GM23338 (cell line): ENCODE data around the gene PPP2CA. TPM values are rescaled to one million over a fixed set of nuclear protein-coding genes. Genes with fewer than 3 reads are reported as not detected.

Experiments
- ATAC-seq: fragments of 200-7000 bp; cut with Tn5 transposase; 3 replicates; pipeline ENCODE4 v1.9.1; 2020
- DNase-seq: peaks from one replicate; pipeline ENCODE4 v3.0.0-alpha.2; 2015; ENCODE audit warnings: low spot score
- H2AFZ ChIP-seq: fragments of 200-600 bp; sonication (generic); 2 replicates; pipeline ENCODE4 v1.8.0; 2016; ENCODE audit warnings: antibody characterized with exemption, mild to moderate bottlenecking, moderate library complexity
- H3F3A ChIP-seq: fragments of 200-600 bp; sonication (generic); replicated peaks from 2 replicates; pipeline ENCODE4 v1.8.0; 2017; ENCODE audit warnings: antibody characterized with exemption, mixed run types, low read depth
- H3K27ac ChIP-seq: fragments of 200-600 bp; sonication (generic); 2 replicates; pipeline ENCODE4 v1.6.1; 2016; ENCODE audit warnings: low read depth
- H3K27me3 ChIP-seq: fragments of 200-600 bp; sonication (generic); 2 replicates; pipeline ENCODE4 v1.8.0; 2016; ENCODE audit warnings: mild to moderate bottlenecking, mixed run types, moderate library complexity; ENCODE audit not compliant: insufficient read depth
- H3K36me3 ChIP-seq: fragments of 200-600 bp; sonication (generic); 2 replicates; pipeline ENCODE4 v1.8.0; 2016; ENCODE audit warnings: mild to moderate bottlenecking; ENCODE audit not compliant: insufficient read depth
- H3K4me1 ChIP-seq: fragments of 200-600 bp; sonication (generic); 2 replicates; pipeline ENCODE4 v1.8.0; 2016; ENCODE audit warnings: mild to moderate bottlenecking, moderate library complexity; ENCODE audit not compliant: insufficient read depth
- H3K4me2 ChIP-seq: fragments of 200-600 bp; sonication (generic); 2 replicates; pipeline ENCODE4 v1.7.1; 2017; ENCODE audit warnings: mixed run types
- H3K4me3 ChIP-seq: fragments of 200-600 bp; sonication (generic); 2 replicates; pipeline ENCODE4 v1.6.1; 2016; ENCODE audit warnings: mixed run types
- H3K79me2 ChIP-seq: fragments of 200-600 bp; sonication (generic); replicated peaks from 2 replicates; pipeline ENCODE4 v1.8.0; 2017; ENCODE audit warnings: mild to moderate bottlenecking; ENCODE audit not compliant: insufficient read depth
- H3K9me2 ChIP-seq: fragments of 200-600 bp; sonication (generic); 2 replicates; pipeline ENCODE4 v1.8.0; 2017; ENCODE audit not compliant: insufficient read depth
- H4K20me1 ChIP-seq: fragments of 200-600 bp; sonication (generic); replicated peaks from 2 replicates; pipeline ENCODE4 v1.8.0; 2017; ENCODE audit warnings: mild to moderate bottlenecking; ENCODE audit not compliant: insufficient read depth
- H3K27ac Mint-ChIP-seq: 2 replicates; pipeline ENCODE4 v1.8.0; 2020; ENCODE audit warnings: inconsistent platforms, mild to moderate bottlenecking, moderate library complexity, mixed read lengths
- H3K27me3 Mint-ChIP-seq: 3 replicates; pipeline ENCODE4 v1.8.0; 2022; ENCODE audit warnings: low read depth, mild to moderate bottlenecking, moderate library complexity, mixed read lengths, inconsistent platforms; ENCODE audit not compliant: insufficient read depth, poor library complexity
- H3K36me3 Mint-ChIP-seq: 3 replicates; pipeline ENCODE4 v1.8.0; 2021; ENCODE audit warnings: low read depth, mild to moderate bottlenecking, inconsistent platforms, moderate library complexity, mixed read lengths
- H3K4me1 Mint-ChIP-seq: 3 replicates; pipeline ENCODE4 v1.8.0; 2020; ENCODE audit warnings: mild to moderate bottlenecking, inconsistent platforms, mixed read lengths
- H3K4me3 Mint-ChIP-seq: 3 replicates; pipeline ENCODE4 v1.8.0; 2021; ENCODE audit warnings: moderate library complexity, mild to moderate bottlenecking, inconsistent platforms, mixed read lengths
- H3K9me3 Mint-ChIP-seq: 3 replicates; pipeline ENCODE4 v1.8.0; 2020; ENCODE audit warnings: moderate library complexity, mild to moderate bottlenecking, inconsistent platforms, mixed read lengths
- CREB1 ChIP-seq: fragments of 250-450 bp; sonication (Bioruptor Pico); IDR thresholded peaks from 2 replicates; pipeline ENCODE4 v1.5.0; 2020; ENCODE audit warnings: low read depth, mild to moderate bottlenecking, moderate library complexity
- EZH2 ChIP-seq: fragments of 200-600 bp; sonication (generic); IDR thresholded peaks from one replicate; pipeline ENCODE4 v1.8.0; 2017; ENCODE audit warnings: antibody characterized with exemption, mild to moderate bottlenecking, low read depth; ENCODE audit not compliant: unreplicated experiment
- EZH2phosphoT487 ChIP-seq: fragments of 200-600 bp; sonication (generic); IDR thresholded peaks from one replicate; pipeline ENCODE4 v1.8.1; 2018; ENCODE audit warnings: antibody characterized with exemption; ENCODE audit not compliant: unreplicated experiment
- JUNB ChIP-seq: IDR thresholded peaks from one replicate; pipeline ENCODE4 v1.6.1; 2016; ENCODE audit warnings: antibody characterized with exemption; ENCODE audit not compliant: unreplicated experiment
- ZNF114 ChIP-seq: fragments of 250-450 bp; sonication (Bioruptor Pico); IDR thresholded peaks from 2 replicates; pipeline ENCODE4 v1.5.0; 2020; ENCODE audit warnings: mild to moderate bottlenecking, moderate library complexity
- ZNF331 ChIP-seq: fragments of 250-450 bp; sonication (Bioruptor Pico); IDR thresholded peaks from 2 replicates; pipeline ENCODE4 v1.5.0; 2020; ENCODE audit warnings: low read depth, mild to moderate bottlenecking, moderate library complexity
- polyA plus RNA-seq: library from polyadenylated mRNA; unstranded; fragments of >200 nt; fragmentation: Nextera tagmentation; extraction: Ambion mirVana; gene quantifications from 2 replicates; pipeline ENCODE4 v1.2.1, GENCODE V29; 2016
- total RNA-seq: library from RNA; depleted of rRNA; stranded (reverse); fragments of >200 nt; shearing (Covaris generic); gene quantifications from 2 replicates; pipeline ENCODE4 v1.2.3, GENCODE V29; 2014
- TF ChIP-seq, protein P1 (sequence below): fragments of 250-450 bp; sonication (Bioruptor Pico); IDR thresholded peaks from 2 replicates; pipeline ENCODE4 v1.5.0; 2020; ENCODE audit warnings: mild to moderate bottlenecking, moderate library complexity
- TF ChIP-seq, protein P2 (sequence below): IDR thresholded peaks from 2 replicates; pipeline ENCODE4 v1.6.1; 2016; ENCODE audit warnings: antibody characterized with exemption
- TF ChIP-seq, protein P3 (sequence below): IDR thresholded peaks from one replicate; pipeline ENCODE4 v1.6.1; 2018; ENCODE audit warnings: antibody characterized with exemption; ENCODE audit not compliant: unreplicated experiment

Gene PPP2CA
- total and polyA plus RNA-seq, 2 experiments from 2014 or later = 131 to 316 TPM

- H3K27me3 ChIP-seq = no peaks in the 10 kb centered on the region
- no peaks in the 10 kb centered on the region for H3K36me3 Mint-ChIP-seq
- H3K4me2 ChIP-seq = no peak overlapping the region
- H3K9me3 Mint-ChIP-seq = peaks cover 11% of the 10 kb centered on the region
- no peaks in the 10 kb centered on the region for H3K36me3 ChIP-seq
- no peak for ATAC-seq
- H3K4me1 ChIP-seq = no peaks in the 10 kb centered on the region
- no peak overlapping the region for H3K4me3 Mint-ChIP-seq
- DNase-seq = no peak
- H3K4me1 Mint-ChIP-seq = peaks cover 11% of the 10 kb centered on the region
- peaks cover 3% of the 10 kb centered on the region for H3K27me3 Mint-ChIP-seq
- H4K20me1 ChIP-seq = no peaks in the 10 kb centered on the region
- H3K9me2 ChIP-seq = 0 out of 2 replicates have a peak, but pooled peaks cover 5% of the 10 kb centered on the region
- TF ChIP-seq JUNB = no peak
- no peak for TF ChIP-seq EZH2phosphoT487
- no peak for TF ChIP-seq CREB1 (CRISPR knock-in tag)
- TF ChIP-seq ZNF114 (CRISPR knock-in tag) = no peak
- TF ChIP-seq, protein P1, sequence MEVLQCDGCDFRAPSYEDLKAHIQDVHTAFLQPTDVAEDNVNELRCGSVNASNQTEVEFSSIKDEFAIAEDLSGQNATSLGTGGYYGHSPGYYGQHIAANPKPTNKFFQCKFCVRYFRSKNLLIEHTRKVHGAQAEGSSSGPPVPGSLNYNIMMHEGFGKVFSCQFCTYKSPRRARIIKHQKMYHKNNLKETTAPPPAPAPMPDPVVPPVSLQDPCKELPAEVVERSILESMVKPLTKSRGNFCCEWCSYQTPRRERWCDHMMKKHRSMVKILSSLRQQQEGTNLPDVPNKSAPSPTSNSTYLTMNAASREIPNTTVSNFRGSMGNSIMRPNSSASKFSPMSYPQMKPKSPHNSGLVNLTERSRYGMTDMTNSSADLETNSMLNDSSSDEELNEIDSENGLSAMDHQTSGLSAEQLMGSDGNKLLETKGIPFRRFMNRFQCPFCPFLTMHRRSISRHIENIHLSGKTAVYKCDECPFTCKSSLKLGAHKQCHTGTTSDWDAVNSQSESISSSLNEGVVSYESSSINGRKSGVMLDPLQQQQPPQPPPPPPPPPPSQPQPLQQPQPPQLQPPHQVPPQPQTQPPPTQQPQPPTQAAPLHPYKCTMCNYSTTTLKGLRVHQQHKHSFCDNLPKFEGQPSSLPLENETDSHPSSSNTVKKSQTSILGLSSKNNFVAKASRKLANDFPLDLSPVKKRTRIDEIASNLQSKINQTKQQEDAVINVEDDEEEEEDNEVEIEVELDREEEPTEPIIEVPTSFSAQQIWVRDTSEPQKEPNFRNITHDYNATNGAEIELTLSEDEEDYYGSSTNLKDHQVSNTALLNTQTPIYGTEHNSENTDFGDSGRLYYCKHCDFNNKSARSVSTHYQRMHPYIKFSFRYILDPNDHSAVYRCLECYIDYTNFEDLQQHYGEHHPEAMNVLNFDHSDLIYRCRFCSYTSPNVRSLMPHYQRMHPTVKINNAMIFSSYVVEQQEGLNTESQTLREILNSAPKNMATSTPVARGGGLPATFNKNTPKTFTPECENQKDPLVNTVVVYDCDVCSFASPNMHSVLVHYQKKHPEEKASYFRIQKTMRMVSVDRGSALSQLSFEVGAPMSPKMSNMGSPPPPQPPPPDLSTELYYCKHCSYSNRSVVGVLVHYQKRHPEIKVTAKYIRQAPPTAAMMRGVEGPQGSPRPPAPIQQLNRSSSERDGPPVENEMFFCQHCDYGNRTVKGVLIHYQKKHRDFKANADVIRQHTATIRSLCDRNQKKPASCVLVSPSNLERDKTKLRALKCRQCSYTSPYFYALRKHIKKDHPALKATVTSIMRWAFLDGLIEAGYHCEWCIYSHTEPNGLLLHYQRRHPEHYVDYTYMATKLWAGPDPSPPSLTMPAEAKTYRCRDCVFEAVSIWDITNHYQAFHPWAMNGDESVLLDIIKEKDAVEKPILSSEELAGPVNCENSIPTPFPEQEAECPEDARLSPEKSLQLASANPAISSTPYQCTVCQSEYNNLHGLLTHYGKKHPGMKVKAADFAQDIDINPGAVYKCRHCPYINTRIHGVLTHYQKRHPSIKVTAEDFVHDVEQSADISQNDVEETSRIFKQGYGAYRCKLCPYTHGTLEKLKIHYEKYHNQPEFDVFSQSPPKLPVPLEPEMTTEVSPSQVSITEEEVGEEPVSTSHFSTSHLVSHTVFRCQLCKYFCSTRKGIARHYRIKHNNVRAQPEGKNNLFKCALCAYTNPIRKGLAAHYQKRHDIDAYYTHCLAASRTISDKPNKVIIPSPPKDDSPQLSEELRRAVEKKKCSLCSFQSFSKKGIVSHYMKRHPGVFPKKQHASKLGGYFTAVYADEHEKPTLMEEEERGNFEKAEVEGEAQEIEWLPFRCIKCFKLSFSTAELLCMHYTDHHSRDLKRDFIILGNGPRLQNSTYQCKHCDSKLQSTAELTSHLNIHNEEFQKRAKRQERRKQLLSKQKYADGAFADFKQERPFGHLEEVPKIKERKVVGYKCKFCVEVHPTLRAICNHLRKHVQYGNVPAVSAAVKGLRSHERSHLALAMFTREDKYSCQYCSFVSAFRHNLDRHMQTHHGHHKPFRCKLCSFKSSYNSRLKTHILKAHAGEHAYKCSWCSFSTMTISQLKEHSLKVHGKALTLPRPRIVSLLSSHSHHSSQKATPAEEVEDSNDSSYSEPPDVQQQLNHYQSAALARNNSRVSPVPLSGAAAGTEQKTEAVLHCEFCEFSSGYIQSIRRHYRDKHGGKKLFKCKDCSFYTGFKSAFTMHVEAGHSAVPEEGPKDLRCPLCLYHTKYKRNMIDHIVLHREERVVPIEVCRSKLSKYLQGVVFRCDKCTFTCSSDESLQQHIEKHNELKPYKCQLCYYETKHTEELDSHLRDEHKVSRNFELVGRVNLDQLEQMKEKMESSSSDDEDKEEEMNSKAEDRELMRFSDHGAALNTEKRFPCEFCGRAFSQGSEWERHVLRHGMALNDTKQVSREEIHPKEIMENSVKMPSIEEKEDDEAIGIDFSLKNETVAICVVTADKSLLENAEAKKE (CRISPR knock-in tag) = no peak
- TF ChIP-seq, protein P2, sequence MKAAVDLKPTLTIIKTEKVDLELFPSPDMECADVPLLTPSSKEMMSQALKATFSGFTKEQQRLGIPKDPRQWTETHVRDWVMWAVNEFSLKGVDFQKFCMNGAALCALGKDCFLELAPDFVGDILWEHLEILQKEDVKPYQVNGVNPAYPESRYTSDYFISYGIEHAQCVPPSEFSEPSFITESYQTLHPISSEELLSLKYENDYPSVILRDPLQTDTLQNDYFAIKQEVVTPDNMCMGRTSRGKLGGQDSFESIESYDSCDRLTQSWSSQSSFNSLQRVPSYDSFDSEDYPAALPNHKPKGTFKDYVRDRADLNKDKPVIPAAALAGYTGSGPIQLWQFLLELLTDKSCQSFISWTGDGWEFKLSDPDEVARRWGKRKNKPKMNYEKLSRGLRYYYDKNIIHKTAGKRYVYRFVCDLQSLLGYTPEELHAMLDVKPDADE = no peak
- TF ChIP-seq, protein P3, sequence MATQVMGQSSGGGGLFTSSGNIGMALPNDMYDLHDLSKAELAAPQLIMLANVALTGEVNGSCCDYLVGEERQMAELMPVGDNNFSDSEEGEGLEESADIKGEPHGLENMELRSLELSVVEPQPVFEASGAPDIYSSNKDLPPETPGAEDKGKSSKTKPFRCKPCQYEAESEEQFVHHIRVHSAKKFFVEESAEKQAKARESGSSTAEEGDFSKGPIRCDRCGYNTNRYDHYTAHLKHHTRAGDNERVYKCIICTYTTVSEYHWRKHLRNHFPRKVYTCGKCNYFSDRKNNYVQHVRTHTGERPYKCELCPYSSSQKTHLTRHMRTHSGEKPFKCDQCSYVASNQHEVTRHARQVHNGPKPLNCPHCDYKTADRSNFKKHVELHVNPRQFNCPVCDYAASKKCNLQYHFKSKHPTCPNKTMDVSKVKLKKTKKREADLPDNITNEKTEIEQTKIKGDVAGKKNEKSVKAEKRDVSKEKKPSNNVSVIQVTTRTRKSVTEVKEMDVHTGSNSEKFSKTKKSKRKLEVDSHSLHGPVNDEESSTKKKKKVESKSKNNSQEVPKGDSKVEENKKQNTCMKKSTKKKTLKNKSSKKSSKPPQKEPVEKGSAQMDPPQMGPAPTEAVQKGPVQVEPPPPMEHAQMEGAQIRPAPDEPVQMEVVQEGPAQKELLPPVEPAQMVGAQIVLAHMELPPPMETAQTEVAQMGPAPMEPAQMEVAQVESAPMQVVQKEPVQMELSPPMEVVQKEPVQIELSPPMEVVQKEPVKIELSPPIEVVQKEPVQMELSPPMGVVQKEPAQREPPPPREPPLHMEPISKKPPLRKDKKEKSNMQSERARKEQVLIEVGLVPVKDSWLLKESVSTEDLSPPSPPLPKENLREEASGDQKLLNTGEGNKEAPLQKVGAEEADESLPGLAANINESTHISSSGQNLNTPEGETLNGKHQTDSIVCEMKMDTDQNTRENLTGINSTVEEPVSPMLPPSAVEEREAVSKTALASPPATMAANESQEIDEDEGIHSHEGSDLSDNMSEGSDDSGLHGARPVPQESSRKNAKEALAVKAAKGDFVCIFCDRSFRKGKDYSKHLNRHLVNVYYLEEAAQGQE = no peak
- TF ChIP-seq EZH2 = no peak
- no peak for TF ChIP-seq ZNF331 (CRISPR knock-in tag)
- H3F3A ChIP-seq = no peaks in the 10 kb centered on the region
- H3K4me3 ChIP-seq = no peak overlapping the region
- H3K27ac ChIP-seq = no peak overlapping the region
- H3K27ac Mint-ChIP-seq = no peak overlapping the region
- no peak overlapping the region for H2AFZ ChIP-seq
- no peaks in the 10 kb centered on the region for H3K79me2 ChIP-seq
Observed at GRCh38 chr5:134271059-134271458, 45.2 kb upstream of the PPP2CA start.
